Hematopoietic multipotent progenitor cell treated with erythropoietin and hydrocortisone succinate and interleukin-3 and kit ligand, for 4 days (in vitro differentiated cells): ENCODE results near the gene MYO3B.

Experiments
- DNase-seq: peaks from one replicate; pipeline ENCODE4 v3.0.0-alpha.2; 2015

MYO3B gene

DNA sequence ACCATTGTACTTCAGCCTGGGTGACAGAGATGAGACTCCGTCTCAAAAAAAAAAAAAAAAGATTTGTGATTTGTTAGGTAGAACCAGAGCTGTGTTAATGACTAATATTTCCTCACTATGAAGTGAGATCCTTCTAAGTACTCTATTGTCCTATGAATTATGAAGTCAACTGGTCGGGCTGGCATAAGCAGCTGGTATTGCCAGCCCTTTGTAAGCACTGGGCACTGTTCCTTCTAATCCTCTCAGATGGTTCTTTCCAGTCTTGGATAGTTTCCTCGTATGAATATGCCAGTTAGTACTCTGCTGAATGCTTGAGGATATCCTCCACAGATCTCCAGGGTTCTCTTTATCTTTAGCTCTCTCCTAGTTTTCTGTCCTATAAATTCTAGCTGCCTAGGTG lies 314.1 kb downstream of the MYO3B start:
- no peak for DNase-seq

DNA sequence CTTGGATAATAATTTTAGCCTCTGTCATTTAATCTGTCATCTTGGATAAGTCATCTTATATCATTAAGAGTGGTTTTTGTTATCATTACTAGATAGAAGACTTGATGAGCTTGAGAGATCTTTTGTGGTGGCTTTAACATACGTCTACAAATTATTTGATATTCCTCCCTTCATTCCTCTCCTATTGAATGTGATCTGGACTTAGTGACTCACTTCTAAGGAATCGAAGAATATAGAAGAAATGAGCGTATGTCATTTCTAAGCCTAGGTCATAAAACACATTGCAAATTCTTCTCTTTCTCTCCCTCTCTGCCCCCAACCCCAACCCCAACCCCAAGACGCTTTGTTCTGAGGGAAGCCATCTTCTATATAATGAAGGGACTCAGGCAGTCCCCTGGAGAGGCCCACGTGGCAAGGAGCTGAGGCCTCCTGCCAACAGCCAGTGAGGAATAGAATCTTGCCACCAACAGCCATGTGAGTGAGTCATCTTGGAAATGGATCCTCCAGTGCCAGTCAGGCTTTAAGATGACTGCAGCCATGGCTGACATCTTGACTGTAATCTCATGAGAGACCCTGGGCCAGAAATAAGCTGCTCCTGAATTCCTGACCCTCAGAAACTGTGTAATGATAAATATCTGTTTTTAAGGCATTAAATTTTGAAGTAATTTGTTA lies 315.6 kb downstream of the MYO3B start:
- DNase-seq = no peak

DNA sequence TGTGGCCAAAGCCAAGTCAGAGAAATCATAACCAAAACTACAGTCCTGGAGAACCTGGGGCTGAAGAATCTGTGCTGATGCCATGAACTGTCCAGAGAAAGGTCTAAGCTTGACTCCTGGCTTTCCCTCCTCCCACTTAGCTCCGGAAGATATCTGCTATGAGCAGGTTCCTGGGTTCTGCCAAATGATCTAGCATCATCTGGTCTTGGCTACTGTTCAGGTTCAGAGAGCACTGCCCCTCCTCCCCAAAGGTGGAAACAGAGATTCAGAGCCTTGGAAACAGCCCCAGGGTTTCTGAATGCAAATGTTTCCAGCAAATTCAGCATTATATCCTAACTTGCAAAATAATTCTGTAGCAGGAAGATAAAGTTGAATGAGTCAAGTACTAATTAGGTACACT lies 317.9 kb downstream of the MYO3B start:
- no peak for DNase-seq

DNA sequence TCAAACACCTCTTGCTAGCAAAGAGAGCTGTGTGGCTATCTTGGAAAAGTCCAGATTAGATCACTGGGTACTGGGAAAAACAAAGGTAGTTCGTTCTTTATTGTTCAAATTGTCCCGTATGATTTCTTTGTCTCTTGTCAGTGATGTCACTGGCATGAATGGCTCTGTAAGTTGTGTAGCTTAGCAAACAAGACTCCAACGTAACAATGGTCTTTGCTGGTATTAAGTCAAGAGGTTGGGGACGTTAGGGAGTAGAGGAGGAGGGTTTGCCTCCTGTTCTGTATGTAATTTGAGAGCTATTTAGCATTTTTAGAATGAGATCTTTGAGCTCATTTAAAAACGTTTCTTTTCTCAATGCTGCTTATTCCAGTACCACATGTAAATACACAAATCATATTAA lies 320.7 kb downstream of the MYO3B start:
- no peak for DNase-seq

DNA sequence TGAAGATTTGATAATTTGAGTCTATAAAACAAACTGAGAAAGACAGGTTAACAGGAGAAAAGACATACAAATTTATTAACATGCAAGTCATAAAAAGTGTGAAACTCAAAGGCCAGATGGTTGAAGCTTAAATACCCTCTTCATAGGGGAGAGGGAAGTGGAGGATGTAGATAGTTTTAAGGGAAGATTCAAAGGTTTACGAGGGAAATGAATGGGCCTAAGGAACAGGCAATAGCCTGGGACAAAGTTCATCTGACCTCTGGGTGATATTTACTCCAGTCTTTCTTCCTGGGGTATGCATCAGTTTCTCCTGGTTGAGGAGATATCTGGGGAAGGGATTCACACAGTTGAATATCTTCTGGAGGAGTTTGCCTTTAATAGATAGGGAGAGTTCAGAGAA lies 322.2 kb downstream of the MYO3B start:
- DNase-seq = no peak

DNA sequence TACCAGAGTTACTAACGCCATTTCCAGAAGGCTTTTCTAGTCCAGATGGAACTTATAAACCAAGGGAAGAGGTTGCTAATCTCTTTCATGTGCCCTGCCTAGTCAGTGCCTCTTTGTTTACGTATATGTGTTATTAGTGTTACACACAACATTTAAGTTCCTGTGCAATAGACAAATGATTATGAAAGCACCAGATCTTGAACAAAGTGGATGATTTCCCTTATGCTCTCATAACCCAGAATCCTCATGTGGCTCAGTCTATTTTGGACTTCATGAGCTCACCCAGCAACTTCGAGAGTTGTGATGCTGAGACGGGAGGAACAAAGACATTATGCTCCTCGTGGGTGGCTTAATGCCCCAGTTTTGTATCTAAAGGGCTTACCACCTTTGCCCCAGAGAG lies 322.8 kb downstream of the MYO3B start:
- no peak for DNase-seq

DNA sequence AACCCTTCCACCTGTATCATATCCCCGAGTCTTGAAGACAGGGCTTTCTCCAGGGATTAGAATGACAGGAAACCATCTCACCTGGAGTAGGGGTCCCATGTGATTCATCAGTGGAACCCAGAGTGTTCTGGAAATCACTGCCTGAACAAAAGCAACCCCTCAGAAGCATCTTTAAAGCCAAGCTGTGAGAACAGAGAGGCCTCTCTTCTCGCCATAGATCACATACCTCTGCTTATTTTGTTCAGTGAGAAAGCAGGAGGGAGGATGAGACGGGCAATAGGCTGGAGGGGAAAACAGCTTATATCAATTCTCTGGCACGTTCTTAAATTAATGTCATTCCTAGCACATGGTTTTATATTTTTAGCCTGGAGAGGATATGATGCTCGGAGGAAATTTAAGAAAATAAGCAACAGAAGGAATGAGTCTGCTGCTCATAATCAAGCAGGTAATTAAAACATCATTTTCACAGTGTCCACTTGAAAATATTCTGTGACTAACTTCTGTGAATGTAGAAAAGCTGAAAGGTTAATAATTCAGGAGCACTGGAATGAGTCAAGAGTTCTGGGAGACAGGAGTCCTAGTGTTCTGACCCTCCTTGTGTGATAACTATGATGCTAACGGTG lies 323.6 kb downstream of the MYO3B start:
- DNase-seq = no peak

DNA sequence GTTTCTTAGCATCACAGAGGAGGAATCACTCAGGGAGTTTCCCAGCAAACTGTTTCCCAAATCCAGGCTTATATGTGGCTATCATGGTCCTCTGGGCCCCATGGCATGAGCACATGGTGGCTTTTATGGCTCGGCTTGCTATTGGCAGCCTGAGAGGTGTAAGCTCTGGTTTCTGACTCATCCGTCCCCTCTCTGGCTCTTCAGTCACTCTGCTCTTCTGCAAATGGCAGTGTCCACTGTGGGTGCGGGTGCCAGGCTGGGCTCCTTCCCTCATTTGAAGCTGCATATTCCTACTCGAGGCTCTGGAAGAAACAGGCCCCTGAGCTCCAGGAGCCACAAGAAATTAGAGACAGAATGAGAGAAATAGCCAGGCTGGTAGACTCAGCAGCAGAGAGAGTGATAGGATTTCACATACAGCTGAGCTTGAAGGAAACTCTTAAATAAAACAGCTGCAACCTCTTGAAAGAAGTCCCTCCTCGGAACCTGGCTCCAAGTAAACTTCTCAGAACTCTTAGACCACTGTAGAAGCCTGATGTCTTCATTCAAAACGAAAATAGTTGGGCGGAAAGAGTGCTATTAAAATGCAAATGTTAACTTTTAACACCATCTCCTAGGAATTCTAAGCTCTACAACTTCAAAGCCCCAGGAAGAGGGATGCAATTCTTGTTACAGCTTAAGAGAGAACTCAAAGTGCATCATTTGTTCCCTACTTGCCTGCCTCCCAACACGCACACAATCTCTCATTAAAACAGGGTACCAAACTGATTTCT lies 324.6 kb downstream of the MYO3B start:
- DNase-seq = no peak

DNA sequence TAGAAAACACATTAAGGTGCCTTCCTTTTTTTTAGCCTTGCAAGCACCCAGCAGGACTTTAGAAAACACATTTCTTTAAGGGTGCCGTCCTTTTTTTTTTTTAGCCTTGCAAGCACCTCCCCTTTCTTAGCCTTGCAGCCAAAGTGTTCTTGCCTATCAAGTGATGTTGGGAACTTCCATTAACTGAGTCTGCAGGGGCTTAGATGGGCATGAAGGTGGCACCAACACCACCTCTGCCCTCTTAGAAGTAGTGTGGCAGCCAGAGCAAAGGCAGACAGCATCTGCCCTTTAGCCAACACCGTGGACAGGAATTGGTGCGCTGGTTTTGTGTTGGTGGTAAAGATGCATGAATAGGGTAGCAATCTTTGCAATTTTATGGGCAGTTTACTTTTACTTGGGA lies 325.6 kb downstream of the MYO3B start:
- no peak for DNase-seq

DNA sequence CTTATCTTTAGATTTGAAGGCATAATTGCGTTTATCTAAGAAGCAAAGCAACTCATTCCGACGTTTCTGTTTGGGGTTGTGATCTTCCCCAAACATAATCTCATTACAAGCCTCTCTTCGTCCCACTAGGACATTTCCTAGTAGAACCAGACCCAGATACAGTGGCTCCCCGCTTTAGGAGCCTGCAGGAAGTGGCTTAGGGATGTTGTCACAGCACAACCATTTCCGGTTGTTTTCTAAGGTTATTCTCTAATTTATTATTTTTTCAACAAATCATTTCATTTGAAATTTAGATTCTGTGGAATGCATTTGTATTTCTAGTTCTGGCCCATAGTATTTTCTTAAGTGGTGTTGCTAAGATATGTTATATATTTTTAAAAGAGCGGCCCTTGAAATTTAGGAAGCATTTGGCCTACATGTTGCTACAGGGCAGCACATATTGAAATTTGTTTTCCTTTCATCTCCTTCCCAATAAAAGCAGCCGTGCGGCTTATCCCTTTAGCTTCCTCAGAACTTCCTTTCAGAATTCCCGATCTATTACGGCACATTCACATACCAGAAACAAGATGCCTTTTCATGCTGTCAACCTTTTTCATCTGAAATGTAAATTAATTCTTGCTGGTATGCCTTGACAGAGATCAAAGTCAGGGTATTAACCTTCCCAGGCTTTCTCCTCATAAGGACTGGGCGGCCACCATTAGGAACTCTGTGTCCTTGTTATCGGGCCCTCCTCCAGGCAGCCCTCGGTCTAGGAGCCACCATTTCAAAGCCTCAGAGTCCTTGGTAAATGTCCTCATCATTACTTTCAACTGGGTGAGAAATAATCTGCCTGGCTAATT lies 326.2 kb downstream of the MYO3B start:
- DNase-seq = no peak

DNA sequence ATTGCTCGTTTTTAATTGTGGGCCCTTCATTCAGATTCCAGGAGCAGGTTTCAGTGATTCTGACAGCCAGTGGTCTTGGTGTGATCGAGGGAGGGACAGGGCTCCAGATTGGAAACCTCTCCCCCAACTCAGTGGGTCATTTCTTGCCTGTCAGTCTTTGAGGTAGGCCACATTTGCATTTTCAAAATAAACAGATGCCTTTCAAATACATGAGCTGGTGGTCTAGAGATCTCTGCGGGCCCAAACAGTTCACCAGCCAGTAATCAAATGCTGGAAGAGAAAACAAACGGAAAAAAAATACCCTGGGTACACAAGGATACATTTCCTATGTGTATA lies 326.8 kb downstream of the MYO3B start:
- DNase-seq = no peak

DNA sequence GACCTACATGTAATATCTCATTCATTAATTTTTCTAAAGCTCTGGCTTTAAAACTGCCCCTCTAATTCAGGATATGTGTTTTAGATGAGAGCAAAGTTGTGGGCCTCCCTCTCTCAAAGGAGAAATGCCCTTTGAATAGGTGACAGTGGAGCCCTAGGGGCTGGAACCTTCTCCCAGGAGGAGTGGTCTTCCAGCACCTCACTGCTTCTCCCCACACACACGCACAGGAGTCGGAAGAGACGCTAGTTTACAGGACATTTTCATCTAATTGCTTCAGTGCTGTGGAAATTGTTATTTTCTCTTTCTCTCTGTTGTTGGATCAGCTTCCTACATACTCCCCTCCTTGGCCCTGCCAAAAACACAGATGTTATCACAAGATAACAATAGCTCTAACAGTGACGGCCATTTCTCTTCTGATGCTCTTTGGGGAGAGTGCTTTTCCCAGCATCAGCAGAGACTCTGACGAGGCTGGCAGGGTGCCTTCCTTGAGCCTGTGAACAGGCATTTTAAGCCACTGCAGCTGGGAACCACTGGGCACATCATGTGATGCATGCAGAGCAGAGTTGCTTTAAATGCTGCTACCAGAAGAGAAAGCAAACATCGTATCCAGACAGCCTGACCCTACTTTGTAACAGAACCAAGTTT lies 327.8 kb downstream of the MYO3B start:
- peak; percentile 22 for DNase-seq

DNA sequence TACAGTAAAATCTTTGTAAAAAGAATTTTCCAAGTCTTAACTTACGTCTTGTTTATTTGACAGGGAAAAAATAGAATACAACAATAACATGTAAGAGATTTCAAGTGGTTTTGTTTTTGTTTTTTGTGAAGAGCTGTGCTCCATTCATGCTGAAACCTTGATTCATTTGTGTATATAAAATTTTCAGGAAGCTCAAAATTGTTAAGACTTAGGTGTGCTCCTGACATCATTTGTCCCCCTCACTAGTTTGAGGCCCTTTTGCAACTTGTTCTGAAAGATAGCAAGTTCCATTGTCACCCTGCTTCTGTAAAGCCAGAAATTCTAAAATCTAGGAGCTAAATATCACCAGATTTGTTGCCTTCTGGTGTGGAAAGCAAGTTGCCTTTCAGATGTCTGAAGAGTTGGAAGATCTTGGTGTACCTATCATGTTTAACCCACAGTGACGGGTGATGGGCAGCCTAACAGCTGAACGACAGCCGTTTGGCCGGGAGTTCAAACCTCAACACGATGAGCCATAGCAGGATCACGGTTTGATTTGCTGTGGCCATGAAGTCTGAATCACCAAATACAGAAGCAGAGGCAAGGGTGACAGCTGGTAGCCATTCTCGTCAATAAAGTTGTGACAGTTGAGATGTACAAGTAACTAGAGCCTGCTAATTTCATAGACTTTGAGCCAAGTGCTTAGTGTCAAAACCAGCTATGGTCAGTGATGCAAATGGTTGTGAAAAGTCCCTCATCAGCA lies 331.7 kb downstream of the MYO3B start:
- no peak for DNase-seq

DNA sequence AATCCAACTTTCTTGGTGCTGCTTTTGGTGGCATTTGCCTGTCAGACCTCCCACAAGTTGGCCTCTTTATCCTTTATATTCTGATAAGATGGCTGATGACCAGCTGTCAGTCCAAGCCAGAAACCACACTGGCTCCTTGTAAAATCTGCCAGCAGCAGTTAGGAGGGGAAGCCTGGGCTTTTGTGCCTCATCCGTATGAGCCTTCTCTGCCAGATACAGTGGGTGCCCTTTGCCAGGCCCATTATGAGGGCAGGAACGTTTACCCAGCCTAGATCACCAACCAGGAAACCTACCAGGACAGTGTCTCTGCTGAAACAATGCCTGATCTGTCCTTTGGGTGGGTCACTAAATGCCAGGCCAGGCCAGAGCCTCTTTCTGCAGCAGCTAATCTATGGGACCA lies 334.3 kb downstream of the MYO3B start:
- DNase-seq = no peak

DNA sequence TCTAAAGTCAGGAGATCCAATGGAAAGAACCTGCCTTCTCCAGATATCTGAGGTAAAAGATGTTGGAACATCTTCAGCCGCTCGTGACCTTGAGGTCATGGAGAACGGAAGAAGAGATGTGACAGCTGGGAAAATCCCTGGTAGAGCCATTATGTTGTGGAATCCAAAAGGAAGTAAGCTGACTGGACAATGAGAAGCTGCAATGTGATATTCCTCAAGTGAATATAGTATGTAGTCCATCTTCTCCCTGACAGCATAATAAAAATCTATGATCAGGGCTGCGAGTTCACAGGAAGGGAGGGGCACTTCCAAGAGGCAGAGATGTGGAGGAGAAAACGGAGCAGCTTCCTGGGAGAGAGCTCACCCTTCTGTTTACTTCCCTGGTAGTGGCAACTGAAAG lies 336.2 kb downstream of the MYO3B start:
- no peak for DNase-seq

DNA sequence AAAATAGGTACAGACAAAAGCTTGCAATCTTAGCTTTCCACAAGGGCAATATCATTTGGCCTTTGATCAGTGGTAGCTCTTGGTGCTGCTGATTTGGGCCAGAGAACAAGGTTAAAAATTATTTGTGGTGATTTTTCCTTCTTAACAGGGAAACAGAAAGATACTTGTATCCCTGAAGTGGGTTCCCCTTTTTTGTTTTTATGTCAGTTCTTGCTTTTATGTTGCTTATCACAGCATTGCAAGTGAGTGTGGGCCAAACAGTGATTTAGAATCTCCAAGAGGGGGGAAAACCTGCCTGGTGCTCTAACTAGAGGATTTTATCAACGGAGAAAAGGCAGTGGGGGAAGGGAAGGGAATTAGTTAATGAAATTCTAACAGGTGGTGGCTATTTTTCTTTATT lies 339.6 kb downstream of the MYO3B start:
- no peak for DNase-seq

DNA sequence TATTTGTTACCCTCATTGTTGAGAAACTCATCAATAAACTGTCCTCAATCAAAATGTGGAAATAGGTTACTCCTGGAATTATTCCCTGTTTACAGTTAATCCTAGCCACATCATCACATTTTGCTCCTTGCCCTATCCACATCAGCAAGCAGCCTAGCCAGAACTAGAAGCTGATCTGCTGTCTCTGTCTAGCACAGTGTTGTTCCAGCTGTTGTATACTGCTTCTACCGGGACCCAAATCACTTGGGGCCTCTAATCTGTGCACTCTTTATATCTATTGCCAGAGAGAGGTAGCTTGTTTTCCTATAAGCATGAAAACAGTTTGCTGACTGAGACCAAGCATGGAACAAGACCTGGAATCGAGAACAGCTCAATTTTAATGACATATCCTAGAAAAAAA lies 341.0 kb downstream of the MYO3B start:
- no peak for DNase-seq

DNA sequence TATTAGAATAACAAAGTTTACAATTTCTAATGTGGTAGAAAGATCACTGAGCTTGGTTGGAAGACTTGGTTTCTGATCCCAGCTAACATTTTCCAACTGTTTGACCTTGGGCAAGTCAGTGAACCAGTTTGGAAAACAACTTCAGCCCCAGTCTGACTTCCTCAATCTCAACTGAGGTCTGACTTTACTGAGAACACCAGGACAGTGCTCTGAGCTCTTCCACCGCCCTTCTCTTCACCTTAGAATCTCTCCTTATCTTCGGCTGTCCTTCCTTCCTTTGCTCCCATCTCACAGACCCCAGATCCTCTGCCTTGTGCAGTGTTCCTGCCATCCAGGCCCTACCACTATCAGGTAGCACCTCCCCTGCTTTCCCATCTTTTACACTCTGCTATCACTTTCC lies 343.4 kb downstream of the MYO3B start:
- DNase-seq = no peak

DNA sequence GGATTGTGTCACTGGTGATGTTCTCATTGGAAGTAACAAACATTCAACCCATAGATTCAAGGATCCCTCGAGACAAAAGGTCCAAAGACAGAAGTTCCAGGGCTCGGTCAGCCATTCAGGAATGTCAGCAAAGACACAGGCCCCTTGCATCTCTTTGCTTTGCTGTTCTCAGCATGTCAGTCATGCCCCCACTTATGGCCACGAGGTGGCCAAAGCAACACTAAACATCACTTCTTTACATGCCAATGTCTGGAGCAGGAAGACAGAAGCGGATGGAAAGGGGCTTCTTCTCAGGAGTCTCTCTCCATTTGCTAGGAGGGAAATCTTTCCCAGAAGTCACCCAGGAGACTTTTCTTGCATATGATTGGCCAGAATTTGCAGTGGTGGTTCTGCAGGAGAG lies 345.6 kb downstream of the MYO3B start:
- no peak for DNase-seq

DNA sequence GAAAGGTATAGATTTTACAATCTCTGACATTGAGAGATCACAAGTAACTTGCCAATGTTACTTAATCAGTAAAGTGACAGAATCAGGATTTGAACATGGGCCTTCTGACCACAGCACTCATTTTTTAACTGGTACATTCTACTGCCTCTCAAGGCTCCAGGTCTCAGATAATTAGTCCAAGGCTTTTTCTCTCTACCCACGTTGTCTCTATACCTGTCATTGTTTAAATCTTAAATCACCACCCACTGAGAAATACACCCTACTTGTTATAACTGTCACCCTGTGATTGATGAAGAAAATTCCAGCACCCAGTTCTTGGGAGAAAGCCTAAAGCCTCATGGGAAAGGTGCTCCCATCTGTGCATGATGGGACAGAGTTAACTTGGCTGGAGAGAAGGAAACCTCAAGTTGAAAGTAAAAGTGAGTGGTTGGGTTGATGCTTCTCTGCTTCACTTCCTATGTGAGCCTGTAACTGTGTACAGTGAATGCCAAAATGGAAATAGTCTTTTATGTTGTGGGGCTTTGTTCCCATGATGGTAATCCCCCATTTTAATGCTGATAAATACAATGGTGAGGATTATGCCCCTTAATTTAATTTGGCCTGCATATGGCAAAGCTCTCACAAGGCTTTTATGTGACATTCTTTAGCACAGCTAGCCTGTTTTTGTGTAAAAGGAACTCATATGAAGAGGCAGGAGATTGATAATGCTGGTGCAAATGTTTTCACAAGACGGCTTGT lies 347.1 kb downstream of the MYO3B start:
- no peak for DNase-seq

DNA sequence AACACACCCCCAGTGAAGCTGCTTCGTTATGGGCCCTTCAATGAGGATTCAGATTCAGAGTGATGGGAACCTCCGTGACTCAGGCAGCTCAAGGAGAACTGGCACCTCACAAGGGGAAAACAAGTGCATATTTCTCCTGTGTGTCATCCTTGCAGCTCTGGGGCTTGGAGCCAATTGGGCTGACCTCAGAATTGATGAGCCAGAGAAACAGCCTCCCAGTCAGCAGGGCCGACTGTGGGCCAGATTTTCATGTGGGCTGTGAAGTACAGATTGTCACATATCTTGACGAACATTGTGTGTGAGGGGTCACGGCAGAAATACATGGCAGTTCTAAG lies 347.6 kb downstream of the MYO3B start:
- DNase-seq = no peak

DNA sequence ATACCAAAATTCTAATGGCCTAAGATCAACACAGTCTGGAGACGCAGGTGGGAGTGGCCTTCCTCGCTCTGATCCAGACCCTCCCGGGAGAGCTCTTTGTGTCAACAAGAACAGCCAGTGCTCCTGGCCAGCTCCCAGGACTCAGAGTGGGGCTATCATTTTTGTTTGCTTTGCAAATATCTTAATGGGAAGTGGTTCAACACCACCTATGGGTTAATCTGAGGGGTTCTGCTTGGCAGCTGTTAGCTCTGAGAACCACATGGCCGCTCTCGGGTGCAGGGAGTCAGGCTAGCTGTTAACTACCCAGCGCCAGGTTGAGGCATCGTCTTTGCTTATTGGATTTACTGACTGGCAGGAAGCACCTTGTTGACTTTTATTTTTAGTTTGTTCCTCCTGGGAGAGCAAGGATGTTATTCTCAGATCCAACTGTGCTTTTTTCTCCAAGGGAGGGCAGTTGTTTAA lies 352.4 kb downstream of the MYO3B start:
- DNase-seq = peak; percentile 21
